ENCODE data around the gene RAB44.

Gene RAB44

GRCh38 chr6:36669002-36669401, 28.6 kb upstream of the RAB44 start:
- no peak for DNase-seq (ENCODE audit: low read depth in 2 of 2, low spot score in 1 of 2)

- DNase-seq (ENCODE audit: low read depth in 2 of 2, low spot score in 1 of 2) = no peak
Observed at GRCh38 chr6:36670271-36670670, 27.4 kb upstream of the RAB44 start.

DNA sequence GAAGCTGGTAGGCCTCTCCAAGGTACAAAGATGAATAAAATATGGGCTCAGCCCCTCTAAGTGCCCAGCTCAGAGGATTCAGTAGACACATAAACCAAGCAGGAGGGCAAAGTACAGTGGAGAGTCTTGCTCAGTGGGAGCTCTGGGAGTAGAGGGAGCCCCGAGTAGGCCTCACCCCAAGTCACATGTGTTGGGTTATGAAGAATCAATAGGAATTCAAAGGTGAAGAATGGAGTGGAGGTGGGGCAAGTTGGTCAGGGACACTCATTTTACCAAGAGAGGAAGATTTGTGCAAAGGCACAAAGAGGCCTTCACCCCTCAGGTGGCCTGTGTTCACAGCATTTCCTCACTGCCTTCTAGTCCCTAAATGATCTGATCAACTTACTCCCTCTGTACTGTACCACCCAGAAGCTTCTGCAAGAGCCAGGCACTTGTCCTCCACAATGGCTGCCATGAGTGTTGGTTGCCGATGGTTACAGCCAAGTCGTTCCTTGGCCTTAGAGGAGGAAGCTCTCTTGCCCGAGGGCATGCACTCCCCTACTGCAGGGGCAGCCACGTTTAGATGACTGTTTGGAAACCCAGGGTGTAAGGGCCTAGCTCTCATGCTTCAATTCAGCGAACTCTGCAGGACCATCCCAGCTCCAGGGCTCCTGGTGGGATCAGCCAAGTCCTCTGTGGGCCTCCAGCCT, 25.8 kb upstream of the RAB44 start:
- no peak for DNase-seq (ENCODE audit: low read depth in 2 of 2, low spot score in 1 of 2)

DNA sequence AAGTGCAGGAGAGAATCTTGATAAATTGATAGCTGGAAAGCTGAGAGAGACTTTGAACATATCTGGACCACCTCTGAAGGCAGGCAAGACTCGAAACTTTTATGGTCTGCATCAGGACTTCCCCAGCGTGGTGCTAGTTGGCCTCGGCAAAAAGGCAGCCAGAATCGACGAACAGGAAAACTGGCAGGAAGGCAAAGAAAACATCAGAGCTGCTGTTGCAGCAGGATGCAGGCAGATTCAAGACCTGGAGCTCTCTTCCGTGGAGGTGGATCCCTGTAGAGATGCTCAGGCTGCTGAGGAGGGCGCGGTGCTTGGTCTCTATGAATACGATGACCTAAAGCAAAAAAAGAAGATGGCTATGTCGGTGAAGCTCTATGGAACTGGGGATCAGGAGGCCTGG, 23.7 kb upstream of the RAB44 start:
- no peak for DNase-seq (ENCODE audit: low read depth in 2 of 2, low spot score in 1 of 2)

- DNase-seq (ENCODE audit: low read depth in 2 of 2, low spot score in 1 of 2) = no peak
Observed at GRCh38 chr6:36674942-36675341, 22.7 kb upstream of the RAB44 start.

- no peak for DNase-seq (ENCODE audit: low read depth in 2 of 2, low spot score in 1 of 2)
Observed at GRCh38 chr6:36676141-36677058, 21.2 kb upstream of the RAB44 start.

- no peak for DNase-seq (ENCODE audit: low read depth in 2 of 2, low spot score in 1 of 2)
Observed at GRCh38 chr6:36677059-36677749, 20.4 kb upstream of the RAB44 start.

- no peak for DNase-seq (ENCODE audit: low read depth in 2 of 2, low spot score in 1 of 2)
Observed at GRCh38 chr6:36677753-36678487, 19.7 kb upstream of the RAB44 start.

GRCh38 chr6:36678488-36679042, 19.1 kb upstream of the RAB44 start, which contains the start of gene CDKN1A:
Gene CDKN1A, plus strand, starts transcription at chr6:36678714. Its CDS starts 5,388 bp downstream, at chr6:36684102.
- peak in 1 of 2 donors; percentile 52 for DNase-seq (ENCODE audit: low read depth in 2 of 2, low spot score in 1 of 2)

- no peak for DNase-seq (ENCODE audit: low read depth in 2 of 2, low spot score in 1 of 2)
Observed at GRCh38 chr6:36679043-36679833, 18.4 kb upstream of the RAB44 start.

DNA sequence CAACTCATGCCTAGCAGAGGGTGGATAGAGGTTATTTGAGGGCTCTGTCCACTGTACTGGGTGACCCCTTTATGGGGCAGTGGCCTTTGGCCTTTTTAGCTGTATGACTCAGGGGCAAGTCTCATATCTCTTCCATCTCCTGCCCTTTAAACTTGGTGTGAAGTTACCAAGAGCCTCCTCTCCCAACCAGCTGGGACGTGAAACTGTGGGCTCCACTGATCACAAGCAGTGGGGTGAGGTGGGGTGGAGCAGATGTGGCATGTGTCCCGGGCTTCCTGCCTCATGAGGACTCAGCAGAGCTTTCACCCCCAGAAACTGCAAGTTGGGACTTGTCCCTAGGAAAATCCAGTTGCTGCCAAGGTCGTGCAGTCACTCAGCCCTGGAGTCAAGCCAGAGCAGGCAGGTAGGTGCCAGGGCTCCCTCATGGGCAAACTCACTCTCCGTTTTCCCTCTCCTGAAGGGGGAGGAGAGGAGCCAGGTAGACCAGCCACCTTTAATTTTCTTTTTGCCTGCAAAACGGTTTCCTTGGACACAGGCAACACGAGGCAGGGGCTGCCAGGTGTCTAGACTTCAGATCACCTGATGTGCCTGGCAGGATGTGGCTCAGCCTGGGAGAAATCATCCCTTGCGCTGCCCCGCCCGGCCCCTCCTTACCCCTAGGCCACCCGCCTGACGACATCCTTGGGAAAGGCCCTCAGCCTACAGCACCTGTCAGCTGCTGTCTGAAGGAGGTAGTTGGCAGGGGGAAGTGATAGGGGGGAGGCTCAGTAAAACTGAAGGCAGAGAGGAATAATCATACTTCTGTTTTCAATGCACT, 15.1 kb upstream of the RAB44 start:
- DNase-seq (ENCODE audit: low read depth in 2 of 2, low spot score in 1 of 2) = peak in 1 of 2 donors; percentile 19

GRCh38 chr6:36683145-36683655, 14.4 kb upstream of the RAB44 start:
- DNase-seq (ENCODE audit: low read depth in 2 of 2, low spot score in 1 of 2) = no peak

GRCh38 chr6:36683656-36684446, 13.8 kb upstream of the RAB44 start:
- DNase-seq (ENCODE audit: low read depth in 2 of 2, low spot score in 1 of 2) = no peak

DNA sequence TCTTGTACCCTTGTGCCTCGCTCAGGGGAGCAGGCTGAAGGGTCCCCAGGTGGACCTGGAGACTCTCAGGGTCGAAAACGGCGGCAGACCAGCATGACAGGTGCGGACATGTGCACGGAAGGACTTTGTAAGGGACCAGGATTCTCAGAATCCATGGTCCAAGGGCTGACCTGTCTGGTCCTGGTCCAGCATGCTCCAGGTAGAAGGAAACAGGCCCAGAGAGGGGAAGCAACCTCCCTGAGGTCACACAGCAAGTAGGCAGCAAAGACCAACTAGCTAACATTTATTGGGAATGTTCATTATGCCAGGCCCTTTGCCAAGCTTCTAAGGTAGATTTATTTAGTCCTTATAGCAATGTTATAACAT, 13.2 kb upstream of the RAB44 start:
- no peak for DNase-seq (ENCODE audit: low read depth in 2 of 2, low spot score in 1 of 2)

GRCh38 chr6:36685166-36685924, 12.3 kb upstream of the RAB44 start:
- DNase-seq (ENCODE audit: low read depth in 2 of 2, low spot score in 1 of 2) = no peak

GRCh38 chr6:36685926-36686667, 11.5 kb upstream of the RAB44 start:
- no peak for DNase-seq (ENCODE audit: low read depth in 2 of 2, low spot score in 1 of 2)

All from stimulated activated CD8-positive, alpha-beta memory T cell treated with anti-CD3 and anti-CD28 coated beads, Interleukin-4, amount 100 ng/mL, for 1 hour (primary cell).